Hepatocyte (in vitro differentiated cells): ENCODE measurements around the gene IMP3. TPM values are rescaled to one million over a fixed set of nuclear protein-coding genes. Genes with fewer than 3 reads are reported as not detected.

ENCODE experiments used
- DNase-seq: peaks from one replicate; pipeline ENCODE4 v3.0.0-alpha.2; 2016; ENCODE audit warnings: low spot score
- H2AFZ ChIP-seq: fragments of 200-600 bp; sonication (generic); 2 replicates; pipeline ENCODE4 v1.6.0; 2016; ENCODE audit warnings: antibody characterized with exemption, mild to moderate bottlenecking
- H3K27ac ChIP-seq: fragments of 200-600 bp; sonication (generic); 2 replicates; pipeline ENCODE4 v1.5.1; 2016; ENCODE audit warnings: mild to moderate bottlenecking
- H3K27me3 ChIP-seq: fragments of 200-600 bp; sonication (generic); 2 replicates; pipeline ENCODE4 v1.6.1; 2016
- H3K36me3 ChIP-seq: fragments of 200-600 bp; sonication (generic); replicated peaks from 2 replicates; pipeline ENCODE4 v1.5.1; 2016; ENCODE audit warnings: low read depth; ENCODE audit not compliant: insufficient read depth
- H3K4me1 ChIP-seq: fragments of 200-600 bp; sonication (generic); 2 replicates; pipeline ENCODE4 v1.5.1; 2016; ENCODE audit warnings: mild to moderate bottlenecking, moderate library complexity; ENCODE audit not compliant: insufficient read depth
- H3K4me2 ChIP-seq: fragments of 200-600 bp; sonication (generic); 2 replicates; pipeline ENCODE4 v1.6.0; 2016
- H3K4me3 ChIP-seq: fragments of 200-600 bp; sonication (generic); 2 replicates; pipeline ENCODE4 v1.5.1; 2016; ENCODE audit warnings: mild to moderate bottlenecking
- H3K79me2 ChIP-seq: fragments of 200-600 bp; sonication (generic); 2 replicates; pipeline ENCODE4 v1.6.0; 2017; ENCODE audit warnings: mild to moderate bottlenecking
- H3K9me2 ChIP-seq: fragments of 200-600 bp; sonication (generic); replicated peaks from 2 replicates; pipeline ENCODE4 v1.6.0; 2017; ENCODE audit warnings: mild to moderate bottlenecking; ENCODE audit not compliant: insufficient read depth
- H3K9me3 ChIP-seq: fragments of 200-600 bp; sonication (generic); 2 replicates; pipeline ENCODE4 v1.5.1; 2016; ENCODE audit warnings: low read depth, mild to moderate bottlenecking
- H4K20me1 ChIP-seq: fragments of 200-600 bp; sonication (generic); 2 replicates; pipeline ENCODE4 v1.6.0; 2016; ENCODE audit warnings: mild to moderate bottlenecking; ENCODE audit not compliant: insufficient read depth, poor library complexity, severe bottlenecking
- CTCF ChIP-seq: fragments of 200-600 bp; sonication (generic); IDR thresholded peaks from 2 replicates; pipeline ENCODE4 v1.5.1; 2016; ENCODE audit warnings: antibody characterized with exemption, mild to moderate bottlenecking; ENCODE audit not compliant: poor library complexity
- EZH2 ChIP-seq: fragments of 200-600 bp; sonication (generic); IDR thresholded peaks from 2 replicates; pipeline ENCODE4 v1.6.1; 2016; ENCODE audit warnings: antibody characterized with exemption, mild to moderate bottlenecking, borderline replicate concordance
- EZH2phosphoT487 ChIP-seq: fragments of 200-600 bp; sonication (generic); IDR thresholded peaks from one replicate; pipeline ENCODE4 v1.6.1; 2018; ENCODE audit warnings: antibody characterized with exemption, mild to moderate bottlenecking, low read depth, moderate library complexity; ENCODE audit not compliant: unreplicated experiment, severe bottlenecking
- WGBS: methylation state at CpG from one replicate; pipeline ENCODE4 v1.1.6; 2016; ENCODE audit warnings: low lambda C conversion rate; ENCODE audit errors: missing lambda C conversion rate; 5-methylcytosine and 5-hydroxymethylcytosine counted together
- polyA plus RNA-seq: library from polyadenylated mRNA; unstranded; fragments of >200 nt; fragmentation: Nextera tagmentation; extraction: Ambion mirVana; gene quantifications from 2 replicates; pipeline ENCODE4 v1.2.1, GENCODE V29; 2016
- total RNA-seq: library from RNA; depleted of rRNA; stranded (reverse); fragments of >200 nt; gene quantifications from 2 replicates; pipeline ENCODE4 v1.2.3, GENCODE V29; 2014

IMP3 gene
- total and polyA plus RNA-seq, 2 experiments from 2014 or later: 144 to 155 TPM

DNA sequence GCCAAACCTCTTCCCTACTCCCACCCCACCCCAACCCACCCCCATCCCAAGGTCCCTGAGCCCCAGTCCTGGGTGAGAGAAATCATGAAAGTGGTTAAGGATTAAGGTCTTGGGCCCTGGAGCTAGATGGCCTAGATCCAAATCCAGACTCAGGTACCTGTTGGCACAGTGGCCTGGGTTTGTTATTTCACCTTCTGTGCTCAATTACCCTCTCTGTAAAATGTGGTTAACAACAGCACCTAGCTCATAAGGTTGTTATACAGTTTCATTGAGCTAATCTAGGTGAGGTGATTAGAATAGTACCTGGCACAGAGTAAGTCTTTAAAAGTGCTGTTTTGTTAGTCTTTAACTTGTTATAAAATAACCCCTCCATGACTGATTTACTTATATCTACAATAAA, 8.1 kb downstream of the IMP3 start:
- Histone ChIP-seq H3K36me3 (no peaks in the 10 kb centered on the region), H3K4me3 (no peak overlapping the region), H3K9me3 (no peaks in the 10 kb centered on the region), H3K4me2 (no peak overlapping the region), H3K27ac (no peak overlapping the region), H3K79me2 (peaks cover 13% of the 10 kb centered on the region), H3K27me3 (no peaks in the 10 kb centered on the region), H3K9me2 (no peaks in the 10 kb centered on the region), H4K20me1 (no peaks in the 10 kb centered on the region), H2AFZ (no peak overlapping the region), H3K4me1 (no peaks in the 10 kb centered on the region)
- DNase-seq: no peak
- TF ChIP-seq EZH2: no peak
- no peak for TF ChIP-seq EZH2phosphoT487
- TF ChIP-seq CTCF: no peak

GRCh38 chr15:75625542-75626347, 14.3 kb downstream of the IMP3 start, which contains the start of gene SNUPN:
Gene SNUPN, minus strand, starts transcription at chr15:75625725. Its CDS starts 4,674 bp downstream, at chr15:75621051.
- Histone ChIP-seq H4K20me1 (no peaks in the 10 kb centered on the region), H3K27ac (peak within 1 kb of the TSS; percentile 99), H3K9me3 (no peaks in the 10 kb centered on the region), H3K79me2 (peaks cover 3% of the 10 kb centered on the region), H3K9me2 (no peaks in the 10 kb centered on the region), H3K4me3 (peak within 1 kb of the TSS; percentile 86), H3K4me2 (peak within 1 kb of the TSS; percentile 80), H3K4me1 (no peaks in the 10 kb centered on the region), H3K36me3 (no peaks in the 10 kb centered on the region), H2AFZ (peak within 1 kb of the TSS; percentile 99), H3K27me3 (no peaks in the 10 kb centered on the region)
- TF ChIP-seq CTCF: no peak
- no peak for TF ChIP-seq EZH2
- no peak for TF ChIP-seq EZH2phosphoT487
- DNase-seq: peak; percentile 96
- WGBS: 3% methylated on average over 42 of the region's 47 CpGs

DNA sequence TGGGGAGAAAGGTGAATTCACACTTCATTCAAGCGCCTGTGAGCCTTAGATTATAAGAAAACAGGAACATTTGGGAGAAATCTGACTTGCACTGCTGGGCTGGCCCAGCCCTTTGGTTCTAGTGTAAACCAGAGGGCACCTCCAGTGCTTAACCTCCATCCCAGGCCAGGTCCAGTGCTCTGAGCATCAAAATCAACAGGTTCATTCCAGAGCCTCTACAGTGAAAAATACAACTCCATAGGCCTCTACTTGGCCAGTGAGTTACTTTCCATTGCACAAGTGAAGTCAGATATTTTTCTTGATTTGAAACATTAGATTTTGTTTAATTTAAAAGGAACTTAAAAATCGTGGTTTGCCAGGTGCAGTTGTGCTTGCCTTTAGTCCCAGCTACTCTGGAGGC, 17.5 kb downstream of the IMP3 start:
- Histone ChIP-seq H3K4me2 (no peak overlapping the region), H3K27ac (no peak overlapping the region)
- TF ChIP-seq EZH2: no peak
- TF ChIP-seq CTCF: no peak
- no peak for TF ChIP-seq EZH2phosphoT487

More for the DNA sequence above, 17.5 kb downstream of the IMP3 start:
- H3K27me3 ChIP-seq: no peaks in the 10 kb centered on the region
- H3K4me1 ChIP-seq: no peaks in the 10 kb centered on the region
- H3K36me3 ChIP-seq: no peaks in the 10 kb centered on the region
- no peak overlapping the region for H3K4me3 ChIP-seq
- no peak overlapping the region for H2AFZ ChIP-seq
- no peaks in the 10 kb centered on the region for H3K9me3 ChIP-seq
- H4K20me1 ChIP-seq: no peaks in the 10 kb centered on the region
- H3K79me2 ChIP-seq: peaks cover 3% of the 10 kb centered on the region
- no peak for DNase-seq
- WGBS: 84% methylated on average over 2 of the region's 2 CpGs
- no peaks in the 10 kb centered on the region for H3K9me2 ChIP-seq
